WTC11 (cell line): ENCODE data around the gene MEAF6.

Experiments
- CREM ChIP-seq: sonication (generic); formaldehyde crosslinking; IDR thresholded peaks from 2 replicates; pipeline ENCODE4 v1.8.1; 2022; ENCODE audit warnings: mild to moderate bottlenecking, missing genetic modification reagents, moderate library complexity
- CTCF ChIP-seq: fragments of 200-600 bp; IDR thresholded peaks from 2 replicates; pipeline ENCODE4 v1.8.0; 2022; ENCODE audit warnings: antibody characterized with exemption
- ELF4 ChIP-seq: sonication (generic); formaldehyde crosslinking; IDR thresholded peaks from 2 replicates; pipeline ENCODE4 v1.8.1; 2022; ENCODE audit warnings: low read depth, mild to moderate bottlenecking, moderate library complexity, missing genetic modification reagents
- ESRRA ChIP-seq: sonication (generic); formaldehyde crosslinking; IDR thresholded peaks from 2 replicates; pipeline ENCODE4 v1.8.1; 2022; ENCODE audit warnings: mild to moderate bottlenecking, missing genetic modification reagents, borderline replicate concordance
- ETV6 ChIP-seq: sonication (generic); formaldehyde crosslinking; IDR thresholded peaks from 2 replicates; pipeline ENCODE4 v1.8.1; 2022; ENCODE audit warnings: mild to moderate bottlenecking, missing genetic modification reagents
- IRF1 ChIP-seq: sonication (generic); formaldehyde crosslinking; IDR thresholded peaks from 2 replicates; pipeline ENCODE4 v1.8.0; 2023; ENCODE audit warnings: missing genetic modification reagents
- MAX ChIP-seq: sonication (generic); formaldehyde crosslinking; IDR thresholded peaks from 2 replicates; pipeline ENCODE4 v1.8.0; 2022; ENCODE audit warnings: mild to moderate bottlenecking, missing genetic modification reagents
- TEAD4 ChIP-seq: sonication (generic); formaldehyde crosslinking; IDR thresholded peaks from 2 replicates; pipeline ENCODE4 v1.8.0; 2022; ENCODE audit warnings: mild to moderate bottlenecking, missing genetic modification reagents
- USF1 ChIP-seq: sonication (generic); formaldehyde crosslinking; IDR thresholded peaks from 2 replicates; pipeline ENCODE4 v1.8.0; 2022; ENCODE audit warnings: mild to moderate bottlenecking, missing genetic modification reagents
- ZBTB43 ChIP-seq: sonication (generic); formaldehyde crosslinking; IDR thresholded peaks from 2 replicates; pipeline ENCODE4 v1.8.1; 2023; ENCODE audit warnings: mild to moderate bottlenecking, missing genetic modification reagents
- ZNF121 ChIP-seq: sonication (generic); formaldehyde crosslinking; IDR thresholded peaks from 2 replicates; pipeline ENCODE4 v1.8.0; 2023; ENCODE audit warnings: missing genetic modification reagents
- ZSCAN18 ChIP-seq: fragments of 250-450 bp; sonication (Bioruptor Pico); IDR thresholded peaks from 2 replicates; pipeline ENCODE4 v2.1.2; 2022; ENCODE audit warnings: mild to moderate bottlenecking, moderate library complexity

GRCh38 chr1:37497832-37498231 is 16.7 kb downstream of the MEAF6 start:
- TF ChIP-seq CTCF (no peak), ESRRA (CRISPR knock-in tag) (no peak), IRF1 (CRISPR knock-in tag) (no peak), CREM (CRISPR knock-in tag) (no peak), ELF4 (CRISPR knock-in tag) (no peak), MAX (CRISPR knock-in tag) (no peak), ZNF121 (CRISPR knock-in tag) (no peak), ZSCAN18 (no peak), ZBTB43 (CRISPR knock-in tag) (no peak), USF1 (CRISPR knock-in tag) (no peak), ETV6 (CRISPR knock-in tag) (no peak), TEAD4 (CRISPR knock-in tag) (no peak)
